H1 (cell line): Measurements from ENCODE around the gene TBX18. TPM values are rescaled to one million over a fixed set of nuclear protein-coding genes. Genes with fewer than 3 reads are reported as not detected.

Source experiments
- CTCF ChIA-PET: fragments of 300-600 bp; sonication (Branson Sonifier 250); formaldehyde crosslinking; loops from one replicate; lab custom pipeline; 2021; ENCODE audit not compliant: partially characterized antibody; lab: Charles Lee
- POLR2A ChIA-PET: fragments of 300-600 bp; sonication (Branson Sonifier 250); formaldehyde crosslinking; loops from one replicate; lab custom pipeline; 2021; ENCODE audit warnings: inconsistent platforms; ENCODE audit not compliant: partially characterized antibody; lab: Charles Lee
- DNase-seq, 2 experiments: peaks; one replicate each; pipeline versions ENCODE4 v3.0.0 to v3.0.0-alpha.2; 2010 to 2022; ENCODE audit warnings: low spot score in 2 of 2, low read depth in 1 of 2, mixed read lengths in 1 of 2
- FAIRE-seq: peaks from 2 replicates; lab custom pipeline; 2011; peaks lifted over from hg19 to GRCh38; lab: Jason Lieb, UNC
- H2AFZ ChIP-seq: 2 replicates; pipeline ENCODE4 v1.8.1; 2012; ENCODE audit warnings: low read length, inconsistent platforms
- H2AK5ac ChIP-seq: 2 replicates; pipeline ENCODE4 v1.6.1; 2013; ENCODE audit warnings: low read depth, low read length
- H2BK120ac ChIP-seq: replicated peaks from 2 replicates; pipeline ENCODE3; 2013; ENCODE audit warnings: low read depth, low read length, inconsistent platforms
- H2BK12ac ChIP-seq: 2 replicates; pipeline ENCODE4 v1.6.1; 2013; ENCODE audit warnings: low read depth, low read length
- H2BK15ac ChIP-seq: 2 replicates; pipeline ENCODE4 v1.6.1; 2013; ENCODE audit warnings: low read length
- H2BK20ac ChIP-seq: 2 replicates; pipeline ENCODE4 v1.6.1; 2013; ENCODE audit warnings: low read length
- H2BK5ac ChIP-seq: 2 replicates; pipeline ENCODE4 v1.6.1; 2013; ENCODE audit warnings: low read depth, low read length
- H3K14ac ChIP-seq: 2 replicates; pipeline ENCODE4 v1.6.1; 2013; ENCODE audit warnings: inconsistent platforms; ENCODE audit not compliant: insufficient read length
- H3K18ac ChIP-seq: 2 replicates; pipeline ENCODE4 v1.6.1; 2013; ENCODE audit warnings: low read length; ENCODE audit errors: extremely low read depth
- H3K23ac ChIP-seq: 2 replicates; pipeline ENCODE4 v1.6.1; 2013; ENCODE audit warnings: inconsistent platforms; ENCODE audit not compliant: insufficient read length
- H3K23me2 ChIP-seq: 2 replicates; pipeline ENCODE4 v1.6.1; 2013; ENCODE audit warnings: low read depth, low read length
- H3K27ac ChIP-seq: 2 replicates; pipeline ENCODE4 v1.6.1; 2011; ENCODE audit warnings: low read depth, low read length, inconsistent platforms
- H3K27me3 ChIP-seq, 4 experiments: replicated peaks in 1 of 4; 1 replicate in 1 of 4; 2 replicates in 3 of 4; pipeline versions ENCODE4 v1.6.1 to v1.8.1; 2011 to 2013; ENCODE audit warnings: low read length in 3 of 4, mild to moderate bottlenecking in 3 of 4, inconsistent platforms in 2 of 4, mixed read lengths in 2 of 4, moderate library complexity in 1 of 4; ENCODE audit not compliant: control insufficient read depth in 3 of 4, insufficient read depth in 3 of 4; ENCODE audit errors: extremely low read depth in 1 of 4
- H3K36me3 ChIP-seq, 4 experiments: 2 replicates each; pipeline versions ENCODE4 v1.6.1 to v1.8.1; 2011 to 2013; ENCODE audit warnings: mild to moderate bottlenecking in 4 of 4, low read length in 3 of 4, moderate library complexity in 2 of 4, control low read depth in 1 of 4, inconsistent platforms in 1 of 4; ENCODE audit not compliant: insufficient read depth in 4 of 4, control insufficient read depth in 2 of 4
- H3K4ac ChIP-seq: replicated peaks from 2 replicates; pipeline ENCODE3; 2013; ENCODE audit warnings: low read length, low read depth, mixed read lengths, inconsistent platforms; ENCODE audit not compliant: insufficient read length
- H3K4me1 ChIP-seq, 4 experiments: replicated peaks in 1 of 4; 1 replicate in 1 of 4; 2 replicates in 3 of 4; pipeline versions ENCODE4 v1.6.1 to v1.8.1; 2011 to 2013; ENCODE audit warnings: low read length in 3 of 4, inconsistent platforms in 2 of 4, mixed read lengths in 1 of 4; ENCODE audit not compliant: insufficient read depth in 4 of 4, control insufficient read depth in 3 of 4
- H3K4me2 ChIP-seq, 2 experiments: 2 replicates each; pipeline versions ENCODE4 v1.6.1 to v1.8.1; 2011 to 2013; ENCODE audit warnings: low read depth in 2 of 2, low read length in 2 of 2, control low read depth in 1 of 2, inconsistent platforms in 1 of 2, mild to moderate bottlenecking in 1 of 2; ENCODE audit not compliant: insufficient read depth in 1 of 2
- H3K4me3 ChIP-seq, 4 experiments: fragments of 200-600, 300-600 bp in 1 of 4; sonication (generic), shearing (Covaris generic), sonication (Bioruptor Twin) in 1 of 4; 2 replicates each; pipeline versions ENCODE4 v1.5.1 to v1.8.1; 2011 to 2016; ENCODE audit warnings: low read length in 4 of 4, low read depth in 3 of 4, control low read depth in 2 of 4, inconsistent platforms in 2 of 4, mild to moderate bottlenecking in 2 of 4, mixed read lengths in 1 of 4, moderate library complexity in 1 of 4; ENCODE audit not compliant: insufficient read depth in 2 of 4; ENCODE audit errors: extremely low read depth in 1 of 4
- H3K56ac ChIP-seq: replicated peaks from 2 replicates; pipeline ENCODE3; 2013; ENCODE audit warnings: low read depth, mild to moderate bottlenecking, mixed read lengths, low read length, inconsistent platforms; ENCODE audit not compliant: insufficient read length
- H3K79me1 ChIP-seq: 2 replicates; pipeline ENCODE4 v1.6.1; 2013; ENCODE audit warnings: low read depth, low read length, control low read depth
- H3K79me2 ChIP-seq, 2 experiments: 2 replicates each; pipeline versions ENCODE4 v1.6.1 to v1.8.1; 2012 to 2013; ENCODE audit warnings: low read length in 2 of 2, mild to moderate bottlenecking in 2 of 2, inconsistent platforms in 1 of 2; ENCODE audit not compliant: insufficient read depth in 2 of 2, control insufficient read depth in 1 of 2
- H3K9ac ChIP-seq, 4 experiments: replicated peaks in 1 of 4; 1 replicate in 1 of 4; 2 replicates in 3 of 4; pipeline versions ENCODE4 v1.6.1 to v1.8.1; 2011 to 2013; ENCODE audit warnings: low read depth in 3 of 4, low read length in 3 of 4, control low read depth in 2 of 4, mild to moderate bottlenecking in 2 of 4, moderate library complexity in 2 of 4, inconsistent platforms in 1 of 4; ENCODE audit errors: extremely low read depth in 1 of 4
- H3K9me3 ChIP-seq, 2 experiments: 2 replicates each; pipeline versions ENCODE4 v1.6.1 to v1.8.1; 2012 to 2013; ENCODE audit warnings: mild to moderate bottlenecking in 2 of 2, moderate library complexity in 2 of 2, control low read depth in 1 of 2, inconsistent platforms in 1 of 2, low read depth in 1 of 2, low read length in 1 of 2, mixed read lengths in 1 of 2; ENCODE audit not compliant: insufficient read depth in 2 of 2
- H4K20me1 ChIP-seq, 2 experiments: replicated peaks in 1 of 2; 2 replicates each; pipeline versions ENCODE3 to v1.8.1; 2011 to 2013; ENCODE audit warnings: inconsistent platforms in 2 of 2, low read length in 2 of 2, mild to moderate bottlenecking in 1 of 2; ENCODE audit not compliant: insufficient read depth in 2 of 2, control insufficient read depth in 1 of 2
- H4K5ac ChIP-seq: 2 replicates; pipeline ENCODE4 v1.6.1; 2013; ENCODE audit warnings: low read length, low read depth, mixed read lengths, inconsistent platforms; ENCODE audit not compliant: insufficient read length
- H4K8ac ChIP-seq: 2 replicates; pipeline ENCODE4 v1.8.0; 2013; ENCODE audit warnings: mild to moderate bottlenecking, moderate library complexity, low read length, inconsistent platforms; ENCODE audit not compliant: insufficient read depth; ENCODE audit errors: extremely low read depth
- H4K91ac ChIP-seq: replicated peaks from 2 replicates; pipeline ENCODE3; 2013; ENCODE audit warnings: low read length, mixed read lengths, inconsistent platforms; ENCODE audit not compliant: insufficient read length
- BRCA1 ChIP-seq: IDR thresholded peaks from 2 replicates; pipeline ENCODE4 v1.6.1; 2012; ENCODE audit warnings: low read depth, low read length, improper control_type of control experiment
- HDAC2 ChIP-seq, 2 experiments: fragments of 300-600 bp in 1 of 2; sonication (generic) in 1 of 2; IDR thresholded peaks; 2 replicates each; pipeline ENCODE4 v1.6.1; 2011 to 2012; ENCODE audit warnings: low read depth in 2 of 2, low read length in 2 of 2, mild to moderate bottlenecking in 2 of 2, moderate library complexity in 2 of 2, borderline replicate concordance in 1 of 2, inconsistent platforms in 1 of 2
- HDAC6 ChIP-seq: IDR thresholded peaks from one replicate; pipeline ENCODE4 v1.7.1; 2012; ENCODE audit warnings: low read depth, mild to moderate bottlenecking, inconsistent platforms, low read length, moderate library complexity
- KDM1A ChIP-seq: fragments of 200-600, 300-600 bp; sonication (generic); IDR thresholded peaks from 2 replicates; pipeline ENCODE4 v1.7.1; 2016; ENCODE audit warnings: mild to moderate bottlenecking, low read length, borderline replicate concordance
- NRF1 ChIP-seq: IDR thresholded peaks from 2 replicates; pipeline ENCODE4 v1.6.1; 2011; ENCODE audit warnings: mild to moderate bottlenecking, low read depth, low read length, improper control_type of control experiment
- POLR2A ChIP-seq, 2 experiments: IDR thresholded peaks; 1 replicate in 1 of 2; 2 replicates in 1 of 2; pipeline ENCODE4 v1.6.1; 2011; ENCODE audit warnings: low read depth in 2 of 2, low read length in 2 of 2, mild to moderate bottlenecking in 2 of 2; ENCODE audit errors: control extremely low read depth in 1 of 2
- RAD21 ChIP-seq, 2 experiments: IDR thresholded peaks in 1 of 2; conservative IDR thresholded peaks in 1 of 2; 2 replicates each; pipeline ENCODE4 v1.6.1; 2011; ENCODE audit warnings: low read depth in 2 of 2, low read length in 2 of 2, improper control_type of control experiment in 1 of 2, inconsistent platforms in 1 of 2, mild to moderate bottlenecking in 1 of 2, moderate library complexity in 1 of 2
- SAP30 ChIP-seq: fragments of 300-600 bp; sonication (generic); IDR thresholded peaks from 2 replicates; pipeline ENCODE4 v1.7.1; 2012; ENCODE audit warnings: low read length, moderate library complexity, mild to moderate bottlenecking, inconsistent platforms; ENCODE audit not compliant: insufficient read depth, insufficient replicate concordance
- SP1 ChIP-seq: IDR thresholded peaks from 2 replicates; pipeline ENCODE4 v1.6.1; 2011; ENCODE audit warnings: low read depth, low read length
- SUZ12 ChIP-seq: fragments of 200-600 bp; sonication (generic); IDR thresholded peaks from 2 replicates; pipeline ENCODE4 v1.6.1; 2012; ENCODE audit warnings: mild to moderate bottlenecking, inconsistent platforms, low read length, moderate library complexity, mixed read lengths
- WGBS, 2 experiments: shearing (Covaris generic) in 1 of 2; methylation state at CpG; one replicate each; pipeline versions ENCODE4 v1.1.6 to v1.1.7; 2013 to 2015; ENCODE audit warnings: low lambda C conversion rate in 2 of 2, mixed read lengths in 2 of 2, inconsistent platforms in 1 of 2, low coverage in 1 of 2, missing lambda C conversion rate in 1 of 2; ENCODE audit not compliant: insufficient replicate concordance in 2 of 2, insufficient coverage in 1 of 2, insufficient read length in 1 of 2; ENCODE audit errors: extremely low coverage in 1 of 2, missing lambda C conversion rate in 1 of 2; 5-methylcytosine and 5-hydroxymethylcytosine counted together
- polyA plus RNA-seq, 7 experiments: library from polyadenylated mRNA; depleted of rRNA in 3 of 7; stranded (reverse) in 5 of 7; unstranded in 2 of 7; fragments of >200 nt in 5 of 7; fragments of 200-250 nt in 2 of 7; gene quantifications; 1 replicate in 5 of 7; 2 replicates in 1 of 7; 4 replicates in 1 of 7; pipeline versions ENCODE4 v1.2.1 to v1.2.3, GENCODE V29; 2011 to 2013; ENCODE audit warnings: missing spikeins in 2 of 7, mixed read lengths in 2 of 7
- total RNA-seq: library from RNA; stranded (reverse); fragmentation: NEBNext Ultra II Directional; extraction: Animal tissue kit (Norgen Biotek cat#: 25700); gene quantifications from 2 replicates; pipeline ENCODE4 v1.2.1, GENCODE V29; 2021
- TF ChIP-seq, protein P1 (sequence below): IDR thresholded peaks from 2 replicates; pipeline ENCODE4 v1.6.1; 2011; ENCODE audit warnings: low read depth, mild to moderate bottlenecking, low read length; ENCODE audit not compliant: insufficient read depth

TBX18 gene
- total and polyA plus RNA-seq, 2 of the 8 experiments (the other 6 are each of a cell fraction or from before 2014, with no cell fraction given): 0.02 TPM; not detected in 1

DNA sequence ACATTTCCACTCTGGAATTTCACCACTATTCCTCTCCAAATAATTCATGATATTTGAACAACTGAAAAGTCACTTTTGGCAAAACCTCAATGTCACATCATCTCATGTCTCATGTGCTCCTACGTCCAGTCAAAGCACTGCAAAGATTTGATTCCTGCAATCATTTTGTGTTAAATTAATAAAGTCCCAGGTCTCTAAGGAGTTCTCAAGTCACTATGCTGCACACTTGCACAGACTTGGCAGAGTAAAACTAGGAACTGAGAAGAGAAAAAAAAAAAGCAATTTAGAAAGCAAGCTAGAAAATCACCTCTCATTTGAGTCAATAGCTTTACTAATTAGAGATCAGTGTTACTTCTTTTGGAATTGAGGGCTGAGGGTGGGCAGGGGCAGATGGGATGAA is 11.2 kb downstream of the TBX18 start:
- H2BK120ac ChIP-seq: no peak overlapping the region
- no peak overlapping the region for H2BK20ac ChIP-seq
- no peak overlapping the region for H3K14ac ChIP-seq
- no peaks in the 10 kb centered on the region for H3K27me3 ChIP-seq
- POLR2A ChIA-PET: no interaction called here
- H3K4ac ChIP-seq: no peak overlapping the region
- H4K20me1 ChIP-seq: no peaks in the 10 kb centered on the region
- H3K79me1 ChIP-seq: no peaks in the 10 kb centered on the region
- H2BK15ac ChIP-seq: no peak overlapping the region
- no peak overlapping the region for H3K27ac ChIP-seq
- H4K91ac ChIP-seq: no peak overlapping the region
- no peak overlapping the region for H3K9ac ChIP-seq
- H3K4me2 ChIP-seq: no peak overlapping the region
- no peak overlapping the region for H3K4me3 ChIP-seq
- H2AFZ ChIP-seq: no peak overlapping the region
- DNase-seq: no peak
- CTCF ChIA-PET: interaction anchor here (0.6 to 2.7 kb wide), 12 partner anchors 9 to 570 kb away, joined by 3 to 16 read pairs (median 5); no protein-coding TSS in a partner anchor
- H2BK5ac ChIP-seq: no peak overlapping the region
- 81% methylated on average over 1 of the region's 1 CpG; no CpG with 5 or more reads in 1 of the 2 experiments for WGBS, 2 experiments
- no peaks in the 10 kb centered on the region for H3K9me3 ChIP-seq
- no peak overlapping the region for H4K5ac ChIP-seq
- H3K79me2 ChIP-seq: no peaks in the 10 kb centered on the region
- no peak overlapping the region for H3K23ac ChIP-seq
- TF ChIP-seq SUZ12: no peak
- no peak for TF ChIP-seq HDAC2 (IDR thresholded peaks at IDR 0.05; ENCODE audit: borderline replicate concordance in 1 of 2, low read depth in 2 of 2, low read length in 2 of 2)
- no peak for TF ChIP-seq POLR2A (IDR thresholded peaks at IDR 0.05; ENCODE audit: control extremely low read depth in 1 of 2, low read depth in 2 of 2, low read length in 2 of 2)
- TF ChIP-seq KDM1A: no peak
- no peak for TF ChIP-seq HDAC6
- no peak for TF ChIP-seq NRF1
- TF ChIP-seq, protein P1, sequence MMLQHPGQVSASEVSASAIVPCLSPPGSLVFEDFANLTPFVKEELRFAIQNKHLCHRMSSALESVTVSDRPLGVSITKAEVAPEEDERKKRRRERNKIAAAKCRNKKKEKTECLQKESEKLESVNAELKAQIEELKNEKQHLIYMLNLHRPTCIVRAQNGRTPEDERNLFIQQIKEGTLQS: no peak
- no peak for TF ChIP-seq BRCA1
- TF ChIP-seq SP1: no peak
- no peak for TF ChIP-seq RAD21 (IDR thresholded peaks at IDR 0.05 in 1 of 2, conservative IDR thresholded peaks at IDR 0.05 in 1 of 2; ENCODE audit: low read depth in 2 of 2, low read length in 2 of 2)
- TF ChIP-seq SAP30: no peak
- TF ChIP-seq, all 59 proteins: peak for 0
- Histone ChIP-seq H3K18ac (no peak overlapping the region), H3K4me1 (no peaks in the 10 kb centered on the region), H3K36me3 (no peaks in the 10 kb centered on the region), H3K23me2 (no peaks in the 10 kb centered on the region), H2BK12ac (no peak overlapping the region), H2AK5ac (no peak overlapping the region), H3K56ac (no peak overlapping the region), H4K8ac (no peak overlapping the region)
- no peak for FAIRE-seq
